H1 (cell line): ENCODE results near the gene BTG2.

ENCODE experiments used
- EP300 ChIP-seq, 2 experiments: IDR thresholded peaks; 1 replicate in 1 of 2; 2 replicates in 1 of 2; pipeline ENCODE4 v1.6.1; 2011 to 2012; ENCODE audit warnings: low read depth in 2 of 2, low read length in 2 of 2, mild to moderate bottlenecking in 2 of 2, borderline replicate concordance in 1 of 2, inconsistent platforms in 1 of 2, moderate library complexity in 1 of 2
- EZH2 ChIP-seq: fragments of 200-600 bp; sonication (generic); IDR thresholded peaks from 2 replicates; pipeline ENCODE4 v1.7.1; 2012; ENCODE audit warnings: low read depth, mild to moderate bottlenecking, moderate library complexity, low read length, inconsistent platforms; ENCODE audit not compliant: severe bottlenecking
- MAFK ChIP-seq: IDR thresholded peaks from 2 replicates; pipeline ENCODE4 v1.6.1; 2012; ENCODE audit warnings: low read depth, mild to moderate bottlenecking, improper control_type of control experiment, low read length
- POLR2A ChIP-seq, 2 experiments: IDR thresholded peaks; 1 replicate in 1 of 2; 2 replicates in 1 of 2; pipeline ENCODE4 v1.6.1; 2011; ENCODE audit warnings: low read depth in 2 of 2, low read length in 2 of 2, mild to moderate bottlenecking in 2 of 2; ENCODE audit errors: control extremely low read depth in 1 of 2
- TF ChIP-seq, protein P1 (sequence below), 3 experiments: IDR thresholded peaks; 1 replicate in 2 of 3; 2 replicates in 1 of 3; pipeline versions ENCODE4 v1.5.1 to v1.6.1; 2011; ENCODE audit warnings: low read length in 3 of 3, mild to moderate bottlenecking in 3 of 3, inconsistent platforms in 2 of 3, low read depth in 1 of 3, moderate library complexity in 1 of 3; ENCODE audit not compliant: insufficient read depth in 1 of 3; ENCODE audit errors: control extremely low read depth in 1 of 3

DNA sequence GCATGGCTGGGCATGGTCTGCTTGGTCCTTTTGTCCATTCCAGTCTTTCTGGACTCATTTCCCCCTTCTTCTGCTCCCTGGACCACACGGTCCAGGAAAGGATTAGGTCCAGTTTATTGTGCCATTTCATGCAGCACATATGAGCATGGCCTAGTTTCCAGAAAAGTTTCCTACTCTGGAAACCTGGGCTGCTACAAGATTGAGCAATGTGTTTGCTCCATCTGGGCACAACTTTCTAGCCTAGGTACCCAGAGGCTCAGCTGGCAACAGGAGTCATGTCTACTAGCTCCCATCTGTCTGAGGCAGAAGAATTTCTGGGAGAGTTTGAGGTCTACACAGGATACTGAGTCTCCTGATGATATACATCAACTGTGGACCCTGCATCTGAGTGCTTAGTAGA is 30.8 kb downstream of the BTG2 start:
- TF ChIP-seq EZH2 (no peak), POLR2A (IDR thresholded peaks at IDR 0.05; ENCODE audit: control extremely low read depth in 1 of 2, low read depth in 2 of 2, low read length in 2 of 2) (no peak), EP300 (IDR thresholded peaks at IDR 0.05; ENCODE audit: borderline replicate concordance in 1 of 2, low read depth in 2 of 2, low read length in 2 of 2) (no peak), MAFK (no peak)
- TF ChIP-seq, protein P1, sequence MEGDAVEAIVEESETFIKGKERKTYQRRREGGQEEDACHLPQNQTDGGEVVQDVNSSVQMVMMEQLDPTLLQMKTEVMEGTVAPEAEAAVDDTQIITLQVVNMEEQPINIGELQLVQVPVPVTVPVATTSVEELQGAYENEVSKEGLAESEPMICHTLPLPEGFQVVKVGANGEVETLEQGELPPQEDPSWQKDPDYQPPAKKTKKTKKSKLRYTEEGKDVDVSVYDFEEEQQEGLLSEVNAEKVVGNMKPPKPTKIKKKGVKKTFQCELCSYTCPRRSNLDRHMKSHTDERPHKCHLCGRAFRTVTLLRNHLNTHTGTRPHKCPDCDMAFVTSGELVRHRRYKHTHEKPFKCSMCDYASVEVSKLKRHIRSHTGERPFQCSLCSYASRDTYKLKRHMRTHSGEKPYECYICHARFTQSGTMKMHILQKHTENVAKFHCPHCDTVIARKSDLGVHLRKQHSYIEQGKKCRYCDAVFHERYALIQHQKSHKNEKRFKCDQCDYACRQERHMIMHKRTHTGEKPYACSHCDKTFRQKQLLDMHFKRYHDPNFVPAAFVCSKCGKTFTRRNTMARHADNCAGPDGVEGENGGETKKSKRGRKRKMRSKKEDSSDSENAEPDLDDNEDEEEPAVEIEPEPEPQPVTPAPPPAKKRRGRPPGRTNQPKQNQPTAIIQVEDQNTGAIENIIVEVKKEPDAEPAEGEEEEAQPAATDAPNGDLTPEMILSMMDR (IDR thresholded peaks at IDR 0.05; ENCODE audit: control extremely low read depth in 1 of 3, insufficient read depth in 1 of 3, low read depth in 1 of 3, low read length in 3 of 3) = no peak
